SK-N-SH (cell line): ENCODE results near the gene FRRS1L.

Experiments
- ELF1 ChIP-seq: IDR thresholded peaks from 2 replicates; pipeline ENCODE4 v1.4.0; 2012
- EP300 ChIP-seq, 2 experiments: IDR thresholded peaks; 2 replicates each; pipeline versions ENCODE4 v1.4.0 to v1.6.1; 2012; ENCODE audit warnings: borderline replicate concordance in 1 of 2, low read depth in 1 of 2, low read length in 1 of 2
- TF ChIP-seq, protein P1 (sequence below): fragments of 150-350 bp; IDR thresholded peaks from 2 replicates; pipeline ENCODE4 v1.6.1; 2016; ENCODE audit warnings: mild to moderate bottlenecking, low read depth, low read length

DNA sequence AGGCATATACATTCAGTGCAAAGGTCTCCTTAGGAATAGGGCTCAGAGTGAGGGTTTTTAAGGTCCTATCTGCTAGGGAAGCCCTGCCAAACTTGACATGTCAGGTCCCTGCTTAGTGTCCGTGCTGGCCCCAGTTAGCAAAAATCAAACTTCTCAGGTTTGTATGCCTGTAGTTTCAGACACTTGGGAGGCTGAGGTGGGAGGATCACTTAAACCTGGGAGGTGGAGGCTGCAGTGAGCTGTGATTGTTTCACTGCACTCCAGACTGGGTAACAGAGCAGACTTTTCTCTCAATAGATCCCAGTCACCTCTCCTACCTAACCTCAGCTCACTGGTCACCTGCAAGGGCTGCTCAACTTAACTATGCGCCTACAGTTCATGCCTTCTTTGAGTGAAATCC lies 28.6 kb downstream of the FRRS1L start:
- no peak for TF ChIP-seq ELF1
- TF ChIP-seq, protein P1, sequence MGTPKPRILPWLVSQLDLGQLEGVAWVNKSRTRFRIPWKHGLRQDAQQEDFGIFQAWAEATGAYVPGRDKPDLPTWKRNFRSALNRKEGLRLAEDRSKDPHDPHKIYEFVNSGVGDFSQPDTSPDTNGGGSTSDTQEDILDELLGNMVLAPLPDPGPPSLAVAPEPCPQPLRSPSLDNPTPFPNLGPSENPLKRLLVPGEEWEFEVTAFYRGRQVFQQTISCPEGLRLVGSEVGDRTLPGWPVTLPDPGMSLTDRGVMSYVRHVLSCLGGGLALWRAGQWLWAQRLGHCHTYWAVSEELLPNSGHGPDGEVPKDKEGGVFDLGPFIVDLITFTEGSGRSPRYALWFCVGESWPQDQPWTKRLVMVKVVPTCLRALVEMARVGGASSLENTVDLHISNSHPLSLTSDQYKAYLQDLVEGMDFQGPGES: no peak
- TF ChIP-seq EP300 (IDR thresholded peaks at IDR 0.05; ENCODE audit: borderline replicate concordance in 1 of 2, low read depth in 1 of 2, low read length in 1 of 2): no peak
